GM23338 (cell line): ENCODE data around the gene TRIM68. TPM values are rescaled to one million over a fixed set of nuclear protein-coding genes. Genes with fewer than 3 reads are reported as not detected.

Experiments
- ATAC-seq: fragments of 200-7000 bp; cut with Tn5 transposase; 3 replicates; pipeline ENCODE4 v1.9.1; 2020
- DNase-seq: peaks from one replicate; pipeline ENCODE4 v3.0.0-alpha.2; 2015; ENCODE audit warnings: low spot score
- H2AFZ ChIP-seq: fragments of 200-600 bp; sonication (generic); 2 replicates; pipeline ENCODE4 v1.8.0; 2016; ENCODE audit warnings: antibody characterized with exemption, mild to moderate bottlenecking, moderate library complexity
- H3F3A ChIP-seq: fragments of 200-600 bp; sonication (generic); replicated peaks from 2 replicates; pipeline ENCODE4 v1.8.0; 2017; ENCODE audit warnings: antibody characterized with exemption, mixed run types, low read depth
- H3K27ac ChIP-seq: fragments of 200-600 bp; sonication (generic); 2 replicates; pipeline ENCODE4 v1.6.1; 2016; ENCODE audit warnings: low read depth
- H3K27me3 ChIP-seq: fragments of 200-600 bp; sonication (generic); 2 replicates; pipeline ENCODE4 v1.8.0; 2016; ENCODE audit warnings: mild to moderate bottlenecking, mixed run types, moderate library complexity; ENCODE audit not compliant: insufficient read depth
- H3K36me3 ChIP-seq: fragments of 200-600 bp; sonication (generic); 2 replicates; pipeline ENCODE4 v1.8.0; 2016; ENCODE audit warnings: mild to moderate bottlenecking; ENCODE audit not compliant: insufficient read depth
- H3K4me1 ChIP-seq: fragments of 200-600 bp; sonication (generic); 2 replicates; pipeline ENCODE4 v1.8.0; 2016; ENCODE audit warnings: mild to moderate bottlenecking, moderate library complexity; ENCODE audit not compliant: insufficient read depth
- H3K4me2 ChIP-seq: fragments of 200-600 bp; sonication (generic); 2 replicates; pipeline ENCODE4 v1.7.1; 2017; ENCODE audit warnings: mixed run types
- H3K4me3 ChIP-seq: fragments of 200-600 bp; sonication (generic); 2 replicates; pipeline ENCODE4 v1.6.1; 2016; ENCODE audit warnings: mixed run types
- H3K79me2 ChIP-seq: fragments of 200-600 bp; sonication (generic); replicated peaks from 2 replicates; pipeline ENCODE4 v1.8.0; 2017; ENCODE audit warnings: mild to moderate bottlenecking; ENCODE audit not compliant: insufficient read depth
- H3K9me2 ChIP-seq: fragments of 200-600 bp; sonication (generic); 2 replicates; pipeline ENCODE4 v1.8.0; 2017; ENCODE audit not compliant: insufficient read depth
- H4K20me1 ChIP-seq: fragments of 200-600 bp; sonication (generic); replicated peaks from 2 replicates; pipeline ENCODE4 v1.8.0; 2017; ENCODE audit warnings: mild to moderate bottlenecking; ENCODE audit not compliant: insufficient read depth
- H3K27ac Mint-ChIP-seq: 2 replicates; pipeline ENCODE4 v1.8.0; 2020; ENCODE audit warnings: inconsistent platforms, mild to moderate bottlenecking, moderate library complexity, mixed read lengths
- H3K27me3 Mint-ChIP-seq: 3 replicates; pipeline ENCODE4 v1.8.0; 2022; ENCODE audit warnings: low read depth, mild to moderate bottlenecking, moderate library complexity, mixed read lengths, inconsistent platforms; ENCODE audit not compliant: insufficient read depth, poor library complexity
- H3K36me3 Mint-ChIP-seq: 3 replicates; pipeline ENCODE4 v1.8.0; 2021; ENCODE audit warnings: low read depth, mild to moderate bottlenecking, inconsistent platforms, moderate library complexity, mixed read lengths
- H3K4me1 Mint-ChIP-seq: 3 replicates; pipeline ENCODE4 v1.8.0; 2020; ENCODE audit warnings: mild to moderate bottlenecking, inconsistent platforms, mixed read lengths
- H3K4me3 Mint-ChIP-seq: 3 replicates; pipeline ENCODE4 v1.8.0; 2021; ENCODE audit warnings: moderate library complexity, mild to moderate bottlenecking, inconsistent platforms, mixed read lengths
- H3K9me3 Mint-ChIP-seq: 3 replicates; pipeline ENCODE4 v1.8.0; 2020; ENCODE audit warnings: moderate library complexity, mild to moderate bottlenecking, inconsistent platforms, mixed read lengths
- CREB1 ChIP-seq: fragments of 250-450 bp; sonication (Bioruptor Pico); IDR thresholded peaks from 2 replicates; pipeline ENCODE4 v1.5.0; 2020; ENCODE audit warnings: low read depth, mild to moderate bottlenecking, moderate library complexity
- EZH2 ChIP-seq: fragments of 200-600 bp; sonication (generic); IDR thresholded peaks from one replicate; pipeline ENCODE4 v1.8.0; 2017; ENCODE audit warnings: antibody characterized with exemption, mild to moderate bottlenecking, low read depth; ENCODE audit not compliant: unreplicated experiment
- NANOG ChIP-seq: IDR thresholded peaks from 2 replicates; pipeline ENCODE4 v1.6.1; 2016; ENCODE audit warnings: antibody characterized with exemption, borderline replicate concordance
- STAT1 ChIP-seq: IDR thresholded peaks from one replicate; pipeline ENCODE4 v1.6.1; 2016; ENCODE audit warnings: antibody characterized with exemption; ENCODE audit not compliant: unreplicated experiment
- ZNF114 ChIP-seq: fragments of 250-450 bp; sonication (Bioruptor Pico); IDR thresholded peaks from 2 replicates; pipeline ENCODE4 v1.5.0; 2020; ENCODE audit warnings: mild to moderate bottlenecking, moderate library complexity
- ZNF331 ChIP-seq: fragments of 250-450 bp; sonication (Bioruptor Pico); IDR thresholded peaks from 2 replicates; pipeline ENCODE4 v1.5.0; 2020; ENCODE audit warnings: low read depth, mild to moderate bottlenecking, moderate library complexity
- polyA plus RNA-seq: library from polyadenylated mRNA; unstranded; fragments of >200 nt; fragmentation: Nextera tagmentation; extraction: Ambion mirVana; gene quantifications from 2 replicates; pipeline ENCODE4 v1.2.1, GENCODE V29; 2016
- total RNA-seq: library from RNA; depleted of rRNA; stranded (reverse); fragments of >200 nt; shearing (Covaris generic); gene quantifications from 2 replicates; pipeline ENCODE4 v1.2.3, GENCODE V29; 2014
- TF ChIP-seq, protein P1 (sequence below), 2 experiments: fragments of 200-600 bp in 1 of 2; sonication (generic) in 1 of 2; conservative IDR thresholded peaks; 2 replicates each; pipeline versions ENCODE4 v1.5.1 to v1.6.1; 2016 to 2017; ENCODE audit warnings: antibody characterized with exemption in 2 of 2, low read depth in 2 of 2, mild to moderate bottlenecking in 2 of 2, moderate library complexity in 1 of 2
- TF ChIP-seq, protein P2 (sequence below): IDR thresholded peaks from one replicate; pipeline ENCODE4 v1.6.1; 2018; ENCODE audit warnings: antibody characterized with exemption; ENCODE audit not compliant: unreplicated experiment

The TRIM68 gene
- total and polyA plus RNA-seq, 2 experiments from 2014 or later, result 1.6 to 5.7 TPM

DNA sequence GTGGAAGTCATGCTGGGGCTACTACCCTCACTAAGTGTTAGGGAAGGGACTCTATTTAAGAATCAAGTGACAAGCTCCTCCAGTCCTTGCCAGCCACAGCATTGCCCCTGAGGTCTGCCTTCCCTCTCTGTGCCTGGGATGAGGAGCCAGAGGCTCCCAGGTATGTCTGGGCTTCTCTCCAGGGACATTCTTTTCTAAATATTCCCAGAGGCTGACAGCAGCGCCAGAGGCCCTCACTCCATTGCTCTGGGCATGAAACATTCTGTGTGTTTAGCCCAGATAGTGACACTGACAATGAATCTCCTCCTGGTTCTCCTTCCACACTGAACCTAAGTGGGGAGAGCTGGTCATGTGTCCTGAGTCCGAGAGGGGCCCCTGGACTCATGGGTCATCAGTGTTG, 37.9 kb upstream of the TRIM68 start:
- ATAC-seq (no peak), DNase-seq (no peak)
- H3K4me1 ChIP-seq, result no peaks in the 10 kb centered on the region
- H3K4me3 ChIP-seq, result no peak overlapping the region
- no peak overlapping the region for H3K4me2 ChIP-seq
- H3K36me3 ChIP-seq, result no peaks in the 10 kb centered on the region
- Mint-ChIP-seq H3K4me1 (no peaks in the 10 kb centered on the region; the same call in 2 of the 3 replicates), H3K4me3 (no peak overlapping the region), H3K27ac (no peak overlapping the region), H3K27me3 (peaks cover 6% of the 10 kb centered on the region), H3K9me3 (no peaks in the 10 kb centered on the region), H3K36me3 (no peaks in the 10 kb centered on the region)
- H3F3A ChIP-seq, result no peaks in the 10 kb centered on the region
- TF ChIP-seq NANOG, result no peak
- TF ChIP-seq, protein P1, sequence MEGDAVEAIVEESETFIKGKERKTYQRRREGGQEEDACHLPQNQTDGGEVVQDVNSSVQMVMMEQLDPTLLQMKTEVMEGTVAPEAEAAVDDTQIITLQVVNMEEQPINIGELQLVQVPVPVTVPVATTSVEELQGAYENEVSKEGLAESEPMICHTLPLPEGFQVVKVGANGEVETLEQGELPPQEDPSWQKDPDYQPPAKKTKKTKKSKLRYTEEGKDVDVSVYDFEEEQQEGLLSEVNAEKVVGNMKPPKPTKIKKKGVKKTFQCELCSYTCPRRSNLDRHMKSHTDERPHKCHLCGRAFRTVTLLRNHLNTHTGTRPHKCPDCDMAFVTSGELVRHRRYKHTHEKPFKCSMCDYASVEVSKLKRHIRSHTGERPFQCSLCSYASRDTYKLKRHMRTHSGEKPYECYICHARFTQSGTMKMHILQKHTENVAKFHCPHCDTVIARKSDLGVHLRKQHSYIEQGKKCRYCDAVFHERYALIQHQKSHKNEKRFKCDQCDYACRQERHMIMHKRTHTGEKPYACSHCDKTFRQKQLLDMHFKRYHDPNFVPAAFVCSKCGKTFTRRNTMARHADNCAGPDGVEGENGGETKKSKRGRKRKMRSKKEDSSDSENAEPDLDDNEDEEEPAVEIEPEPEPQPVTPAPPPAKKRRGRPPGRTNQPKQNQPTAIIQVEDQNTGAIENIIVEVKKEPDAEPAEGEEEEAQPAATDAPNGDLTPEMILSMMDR (conservative IDR thresholded peaks at IDR 0.05; ENCODE audit: low read depth in 2 of 2), result no peak
- TF ChIP-seq EZH2, result no peak
- TF ChIP-seq ZNF114 (CRISPR knock-in tag), result no peak
- TF ChIP-seq, protein P2, sequence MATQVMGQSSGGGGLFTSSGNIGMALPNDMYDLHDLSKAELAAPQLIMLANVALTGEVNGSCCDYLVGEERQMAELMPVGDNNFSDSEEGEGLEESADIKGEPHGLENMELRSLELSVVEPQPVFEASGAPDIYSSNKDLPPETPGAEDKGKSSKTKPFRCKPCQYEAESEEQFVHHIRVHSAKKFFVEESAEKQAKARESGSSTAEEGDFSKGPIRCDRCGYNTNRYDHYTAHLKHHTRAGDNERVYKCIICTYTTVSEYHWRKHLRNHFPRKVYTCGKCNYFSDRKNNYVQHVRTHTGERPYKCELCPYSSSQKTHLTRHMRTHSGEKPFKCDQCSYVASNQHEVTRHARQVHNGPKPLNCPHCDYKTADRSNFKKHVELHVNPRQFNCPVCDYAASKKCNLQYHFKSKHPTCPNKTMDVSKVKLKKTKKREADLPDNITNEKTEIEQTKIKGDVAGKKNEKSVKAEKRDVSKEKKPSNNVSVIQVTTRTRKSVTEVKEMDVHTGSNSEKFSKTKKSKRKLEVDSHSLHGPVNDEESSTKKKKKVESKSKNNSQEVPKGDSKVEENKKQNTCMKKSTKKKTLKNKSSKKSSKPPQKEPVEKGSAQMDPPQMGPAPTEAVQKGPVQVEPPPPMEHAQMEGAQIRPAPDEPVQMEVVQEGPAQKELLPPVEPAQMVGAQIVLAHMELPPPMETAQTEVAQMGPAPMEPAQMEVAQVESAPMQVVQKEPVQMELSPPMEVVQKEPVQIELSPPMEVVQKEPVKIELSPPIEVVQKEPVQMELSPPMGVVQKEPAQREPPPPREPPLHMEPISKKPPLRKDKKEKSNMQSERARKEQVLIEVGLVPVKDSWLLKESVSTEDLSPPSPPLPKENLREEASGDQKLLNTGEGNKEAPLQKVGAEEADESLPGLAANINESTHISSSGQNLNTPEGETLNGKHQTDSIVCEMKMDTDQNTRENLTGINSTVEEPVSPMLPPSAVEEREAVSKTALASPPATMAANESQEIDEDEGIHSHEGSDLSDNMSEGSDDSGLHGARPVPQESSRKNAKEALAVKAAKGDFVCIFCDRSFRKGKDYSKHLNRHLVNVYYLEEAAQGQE, result no peak
- no peak for TF ChIP-seq ZNF331
- H3K27me3 ChIP-seq, result no peaks in the 10 kb centered on the region
- H3K27ac ChIP-seq, result no peak overlapping the region
- no peaks in the 10 kb centered on the region for H4K20me1 ChIP-seq
- H2AFZ ChIP-seq, result no peak overlapping the region
- peaks cover 3% of the 10 kb centered on the region; the same call in 1 of the 2 replicates for H3K9me2 ChIP-seq
- H3K79me2 ChIP-seq, result no peaks in the 10 kb centered on the region

DNA sequence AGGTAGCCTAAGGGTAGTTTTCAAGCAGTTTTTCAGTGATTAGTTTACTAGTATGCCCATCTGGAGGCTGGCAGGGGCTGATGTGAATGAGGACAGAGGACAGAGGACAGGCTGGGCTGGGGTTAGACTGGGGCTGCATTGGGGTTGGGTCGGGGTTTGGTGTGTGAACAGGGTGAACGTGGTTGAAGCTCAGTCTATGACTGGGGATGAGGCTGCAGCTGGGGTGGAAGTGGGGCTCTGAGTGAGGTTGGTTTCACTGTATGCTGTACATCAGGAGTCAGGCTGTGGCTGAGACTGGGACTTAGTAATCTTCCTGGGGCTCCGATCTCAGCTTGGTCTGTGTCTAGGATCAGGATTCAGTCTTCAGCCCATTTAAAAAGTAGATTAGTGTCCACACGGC, 36.2 kb upstream of the TRIM68 start:
- ATAC-seq (no peak), DNase-seq (no peak)
- Mint-ChIP-seq H3K27ac (no peak overlapping the region), H3K4me1 (no peaks in the 10 kb centered on the region; the same call in 2 of the 3 replicates), H3K9me3 (no peaks in the 10 kb centered on the region), H3K4me3 (no peak overlapping the region), H3K27me3 (peaks cover 4% of the 10 kb centered on the region), H3K36me3 (no peaks in the 10 kb centered on the region)
- Histone ChIP-seq H2AFZ (0 out of 2 replicates have a peak overlapping the region, but pooled peaks have one; percentile 14), H3K27me3 (no peaks in the 10 kb centered on the region), H3K4me3 (no peak overlapping the region), H3K4me2 (no peak overlapping the region), H3K9me2 (peaks cover 16% of the 10 kb centered on the region; the same call in 1 of the 2 replicates), H3F3A (no peaks in the 10 kb centered on the region), H4K20me1 (no peaks in the 10 kb centered on the region), H3K36me3 (no peaks in the 10 kb centered on the region), H3K4me1 (no peaks in the 10 kb centered on the region), H3K79me2 (no peaks in the 10 kb centered on the region), H3K27ac (no peak overlapping the region)
- TF ChIP-seq, protein P1 (conservative IDR thresholded peaks at IDR 0.05; ENCODE audit: low read depth in 2 of 2), result no peak
- TF ChIP-seq ZNF331 (no peak), CREB1 (CRISPR knock-in tag) (no peak), STAT1 (no peak)
